ENCODE measurements around the gene FBXO11.
"Not testable (repeated sequence)": the region's sequence is repeated elsewhere in the genome, so short reads cannot be mapped to it uniquely, and the experiment has no call there.

Gene FBXO11

DNA sequence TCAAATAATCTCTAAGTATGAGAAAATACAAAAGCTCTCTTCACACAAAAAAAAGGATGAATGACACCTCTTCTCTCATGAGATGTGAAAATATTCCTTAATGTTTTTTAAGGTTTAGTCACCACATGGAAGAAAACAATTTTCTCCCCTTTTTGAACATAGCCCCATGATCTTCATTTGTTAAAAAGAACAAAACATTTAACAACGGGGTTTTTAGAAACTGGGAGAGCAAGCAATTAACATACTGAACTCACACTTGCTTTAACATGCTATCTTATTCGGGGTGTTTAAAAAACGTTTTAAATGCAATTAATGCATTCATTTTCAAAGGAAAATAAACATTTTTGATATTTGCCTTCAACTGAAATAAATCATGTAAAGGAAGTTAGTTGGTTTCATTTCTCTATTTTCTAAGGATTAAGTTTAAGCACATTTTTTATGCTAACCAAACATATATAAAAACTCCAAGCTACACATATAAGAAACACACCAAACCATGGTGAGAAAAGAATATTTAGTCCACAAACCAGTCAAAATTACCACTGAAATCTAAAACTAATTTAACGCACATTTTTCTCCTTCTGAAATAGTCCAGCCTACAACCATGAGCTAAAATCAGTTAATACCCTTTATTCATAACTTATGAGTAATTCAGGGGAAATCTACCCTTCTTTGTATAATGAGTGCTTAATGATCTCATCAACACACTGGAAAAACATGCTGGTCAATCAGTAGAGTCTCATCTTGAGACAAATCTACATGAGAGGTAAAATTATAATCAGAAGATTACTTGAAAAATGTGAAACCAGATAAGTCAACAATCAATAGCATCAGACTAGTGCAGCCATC, 8.2 kb downstream of the FBXO11 start:
- DNase-seq, result no peak

- DNase-seq, result not testable (repeated sequence)
Observed at GRCh38 chr2:47897191-47897882, 9.0 kb downstream of the FBXO11 start.

GRCh38 chr2:47896450-47896968, 9.8 kb downstream of the FBXO11 start:
- DNase-seq, result no peak

DNA sequence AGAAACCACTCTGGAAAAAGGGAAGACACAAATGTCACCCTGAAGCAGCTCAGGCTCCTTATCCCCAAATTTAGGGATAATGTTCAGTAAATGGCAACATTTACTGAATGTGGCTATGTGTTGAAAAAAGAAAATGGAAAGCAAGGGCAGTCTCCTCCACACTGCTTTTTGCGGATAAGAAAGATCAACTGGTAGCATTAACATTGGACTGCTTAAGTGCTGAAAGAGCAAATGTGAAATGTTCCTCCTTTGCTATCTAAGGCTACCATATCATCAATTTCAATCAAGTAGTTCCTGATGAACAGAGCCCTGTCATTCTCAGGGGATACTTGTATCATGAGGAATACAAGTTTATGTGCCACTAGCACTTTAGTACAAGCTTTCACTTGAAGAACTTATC, 12.5 kb downstream of the FBXO11 start:
- no peak for DNase-seq

- DNase-seq, result no peak
Observed at GRCh38 chr2:47892338-47892730, 14.0 kb downstream of the FBXO11 start.

DNA sequence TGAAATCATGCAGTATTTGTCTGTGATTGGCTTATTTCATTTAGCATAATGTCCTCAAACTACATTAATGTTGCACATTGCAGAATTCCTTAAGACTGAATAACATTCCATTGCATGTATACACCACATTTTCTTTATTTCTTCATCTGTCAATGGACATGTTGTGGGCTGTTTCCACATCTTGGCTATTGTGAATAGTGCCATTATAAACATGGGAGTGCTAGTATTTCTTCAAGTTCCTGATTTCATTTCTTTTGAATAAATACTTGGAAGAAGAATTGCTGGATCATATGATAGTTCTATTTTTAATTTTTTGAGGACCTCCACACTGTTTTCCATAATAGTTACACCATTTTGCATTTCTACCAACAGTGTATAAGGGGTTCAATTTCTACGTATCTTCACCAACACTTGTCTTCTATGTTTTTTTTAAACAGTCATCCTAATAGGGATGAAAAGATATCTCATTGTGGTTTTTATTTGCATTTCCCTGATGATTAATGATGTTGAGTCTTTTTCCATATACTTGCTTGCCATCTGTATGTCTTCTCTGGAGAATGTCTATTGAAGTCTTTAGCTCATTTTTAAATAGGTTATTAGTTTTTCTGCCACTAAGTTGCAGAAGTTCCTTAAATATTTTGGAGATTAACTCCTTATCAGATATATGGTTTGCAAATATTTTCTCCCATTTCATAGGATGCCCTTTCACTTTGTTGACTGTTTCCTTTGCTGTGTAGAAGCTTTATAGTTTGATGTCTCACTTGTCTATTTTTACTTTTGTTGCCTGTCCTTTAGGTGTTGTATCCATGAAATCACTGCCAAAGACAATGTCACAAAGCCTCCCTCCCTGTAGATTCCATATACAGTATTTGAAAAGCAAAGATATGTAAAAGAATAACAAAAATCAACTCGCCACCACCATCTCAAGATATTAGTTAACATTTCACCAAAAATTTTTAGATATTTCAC, 14.6 kb downstream of the FBXO11 start:
- no peak for DNase-seq

- no peak for DNase-seq
Observed at GRCh38 chr2:47890711-47891368, 15.5 kb downstream of the FBXO11 start.

GRCh38 chr2:47888581-47889280, 17.6 kb downstream of the FBXO11 start:
- peak in 4 of 6 experiments; percentile 30 to 59 (median 50) for DNase-seq

DNA sequence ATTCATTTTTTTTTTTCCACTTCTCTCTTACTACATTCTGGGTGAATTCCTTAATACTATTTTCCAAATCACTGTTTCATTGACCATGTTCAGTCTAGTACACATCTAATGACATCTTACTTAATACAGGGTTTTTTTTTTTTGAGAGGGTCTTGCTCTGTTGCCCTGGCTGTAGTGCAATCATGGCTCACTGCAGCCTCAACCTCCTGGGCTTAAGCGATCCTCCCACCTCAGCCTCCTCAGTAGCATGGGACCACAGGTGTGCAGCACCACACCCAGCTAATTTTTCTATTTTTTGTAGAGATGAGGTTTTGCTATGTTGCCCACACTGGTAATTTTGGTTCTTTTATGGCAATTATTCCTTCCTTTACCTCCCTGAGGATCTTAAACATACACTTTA, 29.4 kb downstream of the FBXO11 start:
- DNase-seq, result no peak

DNA sequence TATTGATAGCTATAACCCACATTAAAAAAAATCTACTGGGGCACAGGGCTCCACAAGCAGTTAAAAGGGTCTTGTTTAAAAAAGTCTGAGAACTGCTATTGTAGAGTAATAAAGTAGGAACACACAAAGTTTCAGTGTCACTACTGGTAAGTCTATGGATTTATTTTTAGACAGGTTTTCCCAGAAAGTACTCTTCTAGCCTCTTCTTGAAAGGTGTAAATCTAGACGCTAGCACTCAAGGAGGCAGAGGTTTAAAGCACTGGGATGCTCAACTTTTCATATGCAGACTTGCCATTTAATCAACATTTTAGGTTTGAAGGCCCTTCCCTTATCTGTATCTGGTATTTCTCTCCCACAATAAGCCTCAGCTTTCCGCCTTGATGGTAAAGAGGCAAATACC, 33.4 kb downstream of the FBXO11 start:
- no peak for DNase-seq

DNA sequence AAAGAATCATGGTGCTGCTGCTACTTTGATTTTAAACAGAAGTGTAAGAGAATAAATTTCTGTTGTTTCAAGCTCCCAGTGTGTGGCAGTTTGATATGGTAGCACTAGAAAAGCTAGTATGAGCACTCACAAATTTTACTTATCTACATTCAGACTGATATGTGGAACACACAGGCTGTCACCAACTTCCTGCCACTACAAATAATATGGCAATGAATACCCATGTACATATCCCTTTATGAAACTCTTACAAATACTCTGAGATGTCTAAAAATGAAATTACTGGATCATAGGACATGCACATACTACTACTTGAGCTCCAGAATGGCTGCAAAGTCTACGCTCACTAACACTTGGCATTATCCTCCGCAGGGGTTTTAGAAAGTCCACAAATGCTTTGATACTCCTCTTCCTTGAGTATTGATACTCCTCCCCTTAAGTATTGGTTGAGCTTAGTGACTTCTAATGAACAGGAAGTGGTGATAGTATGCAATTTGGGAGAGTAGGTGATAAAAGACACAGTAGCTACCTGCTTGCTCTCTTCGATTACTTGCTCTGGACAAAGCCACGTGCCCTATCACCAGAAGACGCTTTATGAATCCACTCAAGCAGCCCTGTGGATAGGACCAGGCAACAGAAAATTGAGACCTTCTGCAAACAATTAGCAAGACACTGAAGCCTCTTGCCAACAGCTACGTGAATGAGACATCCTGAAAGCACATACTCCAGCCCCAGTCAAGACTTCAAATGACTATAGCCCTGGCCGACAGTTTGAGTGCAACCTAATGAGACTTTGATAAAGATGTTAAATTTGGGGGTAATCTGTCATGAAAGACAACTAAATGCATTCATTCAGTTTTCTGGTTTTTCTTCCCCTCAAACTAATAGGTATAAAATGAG, 35.4 kb downstream of the FBXO11 start:
- no peak for DNase-seq

DNA sequence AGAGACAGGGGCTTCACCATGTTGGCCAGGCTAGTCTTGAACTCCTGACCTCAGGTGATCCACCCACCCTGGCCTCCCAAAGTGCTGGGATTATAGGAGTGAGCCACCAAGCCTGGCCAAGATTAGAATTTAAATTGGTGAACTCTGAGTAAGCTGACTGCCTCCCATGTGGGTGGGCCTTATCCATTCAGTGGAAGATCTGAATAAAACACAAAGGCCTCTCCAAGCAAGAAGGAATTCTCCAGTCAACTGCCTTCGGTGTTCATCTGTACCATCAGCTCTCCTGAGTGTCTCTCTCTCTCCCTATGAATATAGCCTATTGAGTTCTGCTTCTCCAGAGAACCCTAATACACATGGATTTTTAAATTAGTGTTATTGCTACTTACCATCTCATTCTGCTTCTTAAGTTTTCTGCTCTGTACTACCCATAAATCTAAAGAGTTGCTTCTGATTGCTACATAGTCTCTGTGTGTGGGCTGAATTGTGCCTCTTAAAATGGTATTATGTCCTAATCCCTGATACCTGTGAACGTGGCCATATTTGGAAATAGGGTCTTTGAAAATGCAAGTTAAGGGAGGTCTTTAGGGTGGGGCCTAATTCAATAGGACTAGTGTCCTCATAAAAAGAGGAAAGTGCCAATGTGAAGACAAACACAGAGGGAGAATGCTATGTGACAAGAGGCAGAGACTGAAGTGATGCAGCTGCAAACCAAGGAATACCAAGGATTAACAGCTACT, 36.3 kb downstream of the FBXO11 start:
- DNase-seq, result no peak

DNA sequence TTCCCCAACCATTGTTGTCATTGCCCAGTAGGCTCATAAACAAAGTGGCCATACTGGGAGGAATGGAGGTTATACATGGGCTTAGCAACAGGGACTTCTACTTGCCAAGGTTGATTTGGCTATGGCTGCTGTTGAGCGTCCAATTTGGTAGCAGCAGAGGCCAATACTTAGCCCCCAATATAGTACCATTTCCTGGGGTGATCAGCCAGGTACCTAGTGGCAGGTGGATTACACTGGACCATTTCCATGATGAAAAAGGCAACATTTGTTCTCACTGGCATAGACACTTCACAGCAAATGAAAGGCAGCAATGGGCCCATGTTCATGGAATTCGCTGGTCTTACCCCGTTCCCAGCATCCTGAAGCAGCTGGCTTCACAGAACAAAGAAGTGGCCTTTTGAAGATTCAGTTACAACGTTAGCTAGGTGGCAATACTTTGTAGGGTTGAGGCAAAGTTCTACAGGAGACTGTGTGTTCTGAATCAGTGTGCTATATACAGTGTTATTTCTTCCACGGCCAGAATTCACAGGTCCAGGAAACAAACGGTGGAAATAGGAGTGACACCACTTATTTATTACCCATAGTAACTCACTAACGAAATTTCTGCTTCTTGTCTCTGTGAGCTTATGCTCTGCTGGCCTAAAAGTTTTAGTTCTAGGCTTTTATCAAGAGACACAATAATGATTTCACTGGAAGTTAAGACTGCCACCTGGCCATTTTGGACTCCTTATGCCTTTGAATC, 37.5 kb downstream of the FBXO11 start:
- DNase-seq, result no peak

DNA sequence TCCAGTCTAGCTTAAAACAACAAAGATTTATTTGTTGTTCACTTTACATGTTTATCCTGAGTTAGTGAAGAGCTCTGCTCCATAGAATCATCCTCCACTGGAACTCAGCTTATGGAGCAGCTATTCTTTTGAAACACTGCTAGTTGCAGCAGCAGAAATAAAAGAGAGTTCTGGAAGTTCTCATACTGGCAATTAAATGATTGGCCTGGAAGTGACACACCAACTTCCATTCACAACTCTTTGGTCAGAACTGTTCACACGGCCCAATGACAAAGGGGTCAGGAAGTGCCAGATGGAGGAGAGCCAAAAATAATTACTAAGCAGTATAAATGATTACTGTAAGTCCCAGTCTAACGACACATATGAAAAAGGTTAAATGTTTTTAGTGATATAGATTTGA, 39.1 kb downstream of the FBXO11 start:
- DNase-seq, result no peak

- DNase-seq, result no peak
Observed at GRCh38 chr2:47864566-47864965, 41.7 kb downstream of the FBXO11 start.

GRCh38 chr2:47862949-47863348, 43.3 kb downstream of the FBXO11 start:
- DNase-seq, result no peak

DNA sequence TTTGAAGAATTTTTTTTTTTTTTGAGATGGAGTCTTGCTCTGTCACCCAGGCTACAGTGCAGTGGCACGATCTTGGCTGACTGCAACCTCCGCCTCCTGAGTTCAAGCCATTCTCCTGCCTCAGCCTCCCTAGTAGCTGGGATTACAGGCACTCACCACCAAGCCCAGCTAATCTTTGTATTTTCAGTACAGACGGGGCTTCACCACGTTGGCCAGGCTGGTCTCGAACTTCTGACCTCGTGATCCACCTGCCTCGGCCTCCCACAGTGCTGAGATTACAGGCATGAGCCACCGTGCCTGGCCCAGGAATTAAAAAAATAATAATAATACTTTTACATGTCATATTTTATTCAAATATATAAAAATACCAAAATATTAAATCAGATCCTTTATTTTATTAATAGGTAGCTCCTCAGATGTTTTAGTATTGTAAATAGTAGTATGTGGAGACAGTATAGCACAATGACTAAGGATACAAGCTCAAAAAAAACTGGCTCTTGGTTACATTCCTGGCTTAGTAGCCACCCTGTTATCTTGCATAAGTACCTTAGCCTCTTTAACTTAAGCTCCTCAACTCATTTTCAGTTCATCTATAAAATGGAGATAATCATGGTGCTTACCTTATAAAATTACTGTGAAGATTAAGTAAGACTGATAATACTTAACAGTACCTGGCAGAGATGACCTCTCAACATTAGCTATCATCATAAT, 53.1 kb downstream of the FBXO11 start:
- DNase-seq, result not testable (repeated sequence)

GRCh38 chr2:47850198-47850597, 56.1 kb downstream of the FBXO11 start:
- no peak for DNase-seq

Data from stimulated activated naive CD4-positive, alpha-beta T cell (primary cell).